Measurements from ENCODE around the gene BTAF1. TPM values are rescaled to one million over a fixed set of nuclear protein-coding genes. Genes with fewer than 3 reads are reported as not detected.

The BTAF1 gene
- total RNA-seq, 4 donors from 2014 or later: 43.2 to 55.0 (median 46.1) TPM

DNA sequence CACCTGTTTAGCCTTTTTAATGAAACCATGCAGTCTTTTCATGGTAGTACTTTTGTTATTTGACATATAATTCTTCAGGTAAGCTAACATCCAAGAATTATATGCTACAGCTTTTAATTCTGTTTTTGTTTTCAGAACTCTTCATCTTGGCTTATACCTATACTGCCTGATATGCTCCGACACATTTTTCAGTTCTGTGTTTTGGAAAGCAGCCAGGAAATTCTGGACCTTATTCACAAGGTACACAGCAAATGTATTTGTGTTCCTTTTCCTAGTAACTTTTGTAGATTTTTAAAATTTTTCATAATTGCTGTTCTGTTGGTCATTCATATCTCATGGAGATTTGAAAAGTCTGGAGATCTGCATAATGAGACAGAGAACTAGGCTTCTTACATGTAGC is 56.7 kb downstream of the BTAF1 start:
- TF ChIP-seq, protein P1, sequence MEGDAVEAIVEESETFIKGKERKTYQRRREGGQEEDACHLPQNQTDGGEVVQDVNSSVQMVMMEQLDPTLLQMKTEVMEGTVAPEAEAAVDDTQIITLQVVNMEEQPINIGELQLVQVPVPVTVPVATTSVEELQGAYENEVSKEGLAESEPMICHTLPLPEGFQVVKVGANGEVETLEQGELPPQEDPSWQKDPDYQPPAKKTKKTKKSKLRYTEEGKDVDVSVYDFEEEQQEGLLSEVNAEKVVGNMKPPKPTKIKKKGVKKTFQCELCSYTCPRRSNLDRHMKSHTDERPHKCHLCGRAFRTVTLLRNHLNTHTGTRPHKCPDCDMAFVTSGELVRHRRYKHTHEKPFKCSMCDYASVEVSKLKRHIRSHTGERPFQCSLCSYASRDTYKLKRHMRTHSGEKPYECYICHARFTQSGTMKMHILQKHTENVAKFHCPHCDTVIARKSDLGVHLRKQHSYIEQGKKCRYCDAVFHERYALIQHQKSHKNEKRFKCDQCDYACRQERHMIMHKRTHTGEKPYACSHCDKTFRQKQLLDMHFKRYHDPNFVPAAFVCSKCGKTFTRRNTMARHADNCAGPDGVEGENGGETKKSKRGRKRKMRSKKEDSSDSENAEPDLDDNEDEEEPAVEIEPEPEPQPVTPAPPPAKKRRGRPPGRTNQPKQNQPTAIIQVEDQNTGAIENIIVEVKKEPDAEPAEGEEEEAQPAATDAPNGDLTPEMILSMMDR (IDR thresholded peaks at IDR 0.05; ENCODE audit: low read depth): no peak

DNA sequence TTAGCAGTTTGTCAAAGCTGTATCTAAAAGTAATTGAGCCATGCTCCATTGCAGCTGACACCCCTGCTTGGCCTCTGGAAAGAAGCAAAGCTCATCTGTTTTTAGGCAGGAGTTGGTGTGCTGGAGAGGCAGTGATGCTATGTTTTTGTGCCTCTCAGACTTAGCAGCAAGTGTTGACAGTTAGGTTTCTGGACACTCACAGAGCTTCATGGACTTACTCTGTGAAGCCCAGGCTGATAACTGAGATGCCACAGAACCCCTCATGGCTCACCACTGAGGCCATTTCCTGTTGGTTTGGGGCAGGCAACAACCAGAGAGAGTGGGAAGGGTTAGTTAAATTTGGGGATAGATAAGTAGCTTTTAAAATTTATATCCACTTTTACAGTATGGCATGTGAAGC is 59.8 kb downstream of the BTAF1 start:
- TF ChIP-seq, protein P1 (IDR thresholded peaks at IDR 0.05; ENCODE audit: low read depth): no peak

DNA sequence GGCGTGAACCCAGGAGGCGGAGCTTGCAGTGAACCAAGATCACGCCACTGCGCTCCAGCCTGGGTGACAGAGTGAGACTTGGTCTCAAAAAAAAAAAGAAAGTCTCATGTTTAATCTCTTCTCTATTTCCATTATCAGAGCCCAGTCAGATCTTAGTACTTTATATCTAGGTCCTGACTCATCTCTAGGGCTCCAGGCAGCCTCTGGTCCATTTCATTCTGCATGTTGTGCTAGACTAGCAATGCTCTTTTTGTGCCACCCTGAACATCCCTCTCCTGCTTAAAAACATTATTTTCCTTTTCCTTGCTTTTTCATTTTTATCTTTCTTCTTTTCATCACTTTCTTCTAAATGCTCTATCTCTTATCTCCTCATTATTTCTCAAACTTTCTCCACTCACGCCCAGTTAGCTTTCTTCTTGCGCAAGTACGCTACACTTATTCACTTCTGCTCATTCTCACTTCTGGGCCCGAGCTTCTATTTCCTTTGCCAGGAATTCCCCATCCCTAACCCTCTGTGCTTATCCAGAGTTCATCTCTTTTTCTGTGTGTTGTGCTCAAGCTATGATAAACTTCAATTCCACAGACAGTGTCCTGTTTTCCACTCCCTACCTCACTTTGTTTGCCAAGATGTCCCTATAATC is 63.9 kb downstream of the BTAF1 start:
- TF ChIP-seq, protein P1 (IDR thresholded peaks at IDR 0.05; ENCODE audit: low read depth): no peak

DNA sequence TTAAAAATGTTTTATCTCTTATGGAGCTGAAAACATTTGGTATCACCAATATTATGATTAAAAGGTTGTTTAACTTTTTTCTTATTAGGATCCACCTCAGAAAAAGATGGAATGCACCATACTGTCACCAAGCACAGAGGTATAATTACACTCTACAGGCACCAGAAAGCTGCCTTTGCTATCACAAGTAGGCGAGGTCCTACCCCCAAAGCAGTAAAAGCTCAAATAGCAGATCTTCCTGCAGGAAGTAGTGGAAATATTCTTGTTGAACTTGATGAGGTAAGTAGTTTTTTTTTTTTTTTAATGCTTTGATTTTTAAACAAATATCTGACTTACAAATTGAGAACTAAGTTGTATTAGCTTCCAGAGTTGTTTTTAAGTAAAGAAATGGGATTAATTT is 68.5 kb downstream of the BTAF1 start:
- TF ChIP-seq, protein P1 (IDR thresholded peaks at IDR 0.05; ENCODE audit: low read depth): no peak

DNA sequence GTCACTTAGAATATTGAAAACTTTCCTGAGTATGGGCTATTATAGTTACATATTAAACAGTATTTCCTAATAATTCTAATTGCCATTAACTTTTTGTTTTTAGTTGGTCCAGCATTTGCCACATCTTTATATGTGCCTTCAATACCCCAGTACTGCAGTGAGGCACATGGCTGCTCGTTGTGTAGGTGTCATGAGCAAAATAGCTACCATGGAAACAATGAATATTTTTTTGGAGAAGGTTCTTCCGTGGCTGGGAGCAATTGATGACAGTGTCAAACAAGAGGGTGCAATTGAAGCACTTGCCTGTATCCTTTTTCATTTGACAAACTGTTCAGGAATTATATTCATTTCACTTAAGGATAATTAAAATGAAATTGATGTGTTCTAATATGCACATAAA is 72.7 kb downstream of the BTAF1 start:
- TF ChIP-seq, protein P1 (IDR thresholded peaks at IDR 0.05; ENCODE audit: low read depth): no peak

DNA sequence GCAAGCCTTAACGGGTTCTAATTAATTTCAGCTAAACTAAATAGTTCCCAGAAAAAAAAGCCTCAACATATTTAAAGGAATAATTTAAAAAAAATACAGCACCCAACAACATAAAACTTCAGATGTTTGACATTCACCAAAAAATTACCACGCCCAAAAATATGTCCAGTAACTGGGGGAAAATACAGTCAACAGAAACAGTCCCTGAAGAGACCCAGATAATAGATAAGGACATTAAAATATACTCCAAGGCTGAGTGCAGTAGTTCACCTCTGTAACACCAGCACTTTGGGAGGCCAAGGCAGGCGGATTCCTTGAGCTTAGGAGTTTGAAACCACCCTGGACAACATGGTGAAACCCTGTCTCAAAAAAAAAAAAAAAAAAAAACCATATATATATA is 78.0 kb downstream of the BTAF1 start:
- TF ChIP-seq, protein P1 (IDR thresholded peaks at IDR 0.05; ENCODE audit: low read depth): no peak

DNA sequence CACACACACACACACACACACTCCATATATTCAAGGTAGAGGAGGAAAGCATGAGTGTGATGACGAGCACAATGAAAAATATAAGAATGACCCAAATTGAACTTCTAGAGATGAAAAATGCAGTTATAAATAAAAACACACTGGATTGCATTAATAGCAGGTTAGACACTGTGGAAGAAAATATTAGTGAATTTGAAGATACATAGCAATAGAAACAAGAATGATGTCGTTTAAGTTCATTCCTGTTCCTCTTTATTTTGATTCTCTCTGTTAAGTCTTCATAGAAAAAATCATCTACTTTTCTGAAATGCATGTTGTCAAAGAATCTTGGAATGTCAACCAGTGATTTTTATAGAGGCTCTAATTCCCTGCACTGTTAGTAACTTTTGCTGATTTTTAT is 78.4 kb downstream of the BTAF1 start:
- TF ChIP-seq, protein P1 (IDR thresholded peaks at IDR 0.05; ENCODE audit: low read depth): no peak

Measured in subcutaneous adipose tissue (tissue), 4 donors.